Stimulated activated CD4-positive, alpha-beta T cell treated with anti-CD3 and anti-CD28 coated beads, Interleukin-12 subunit alpha, Interleukin-12 subunit beta, amount 100 ng/mL, for 4 hours (primary cell): Measurements from ENCODE around the gene PDCD2L.
A peak's percentile ranks its signal among the peaks of the same experiment; 100 is the strongest.

Experiments used
- DNase-seq: peaks from one replicate; pipeline ENCODE4 v3.0.0-alpha.2; 2020

The PDCD2L gene

GRCh38 chr19:34474233-34474989 lies 70.2 kb downstream of the PDCD2L start:
- DNase-seq = no peak

- peak; percentile 8 for DNase-seq
Observed at GRCh38 chr19:34475026-34475974, 71.1 kb downstream of the PDCD2L start.
